Measurements from ENCODE around the gene MOXD1.
"Not testable (repeated sequence)": the region's sequence is repeated elsewhere in the genome, so short reads cannot be mapped to it uniquely, and the experiment has no call there.

MOXD1 gene

GRCh38 chr6:132361101-132361500, 40.2 kb downstream of the MOXD1 start:
- no peak overlapping the region for H3K4me3 ChIP-seq (replicated peaks; ENCODE audit: low read depth, low read length)
- TF ChIP-seq CTCF (IDR thresholded peaks at IDR 0.05; ENCODE audit: low read depth, low read length, missing control alignments), result no peak
- no peak for DNase-seq (ENCODE audit: extremely low read depth, low read depth)

GRCh38 chr6:132359886-132360285, 41.4 kb downstream of the MOXD1 start:
- no peak for TF ChIP-seq CTCF (IDR thresholded peaks at IDR 0.05; ENCODE audit: low read depth, low read length, missing control alignments)
- no peak for DNase-seq (ENCODE audit: extremely low read depth, low read depth)
- H3K4me3 ChIP-seq (replicated peaks; ENCODE audit: low read depth, low read length), result no peak overlapping the region

GRCh38 chr6:132357120-132357519, 44.2 kb downstream of the MOXD1 start:
- peak; percentile 19 for DNase-seq (ENCODE audit: extremely low read depth, low read depth)
- no peak for TF ChIP-seq CTCF (IDR thresholded peaks at IDR 0.05; ENCODE audit: low read depth, low read length, missing control alignments)
- no peak overlapping the region for H3K4me3 ChIP-seq (replicated peaks; ENCODE audit: low read depth, low read length)

GRCh38 chr6:132354517-132355167, 46.6 kb downstream of the MOXD1 start:
- H3K4me3 ChIP-seq (replicated peaks; ENCODE audit: low read depth, low read length), result no peak overlapping the region
- TF ChIP-seq CTCF (IDR thresholded peaks at IDR 0.05; ENCODE audit: low read depth, low read length, missing control alignments), result no peak
- DNase-seq (ENCODE audit: extremely low read depth, low read depth), result peak; percentile 16

GRCh38 chr6:132351986-132352385, 49.3 kb downstream of the MOXD1 start:
- not testable (repeated sequence) for H3K4me3 ChIP-seq (replicated peaks; ENCODE audit: low read depth, low read length); DNase-seq (ENCODE audit: extremely low read depth, low read depth)

- TF ChIP-seq CTCF (IDR thresholded peaks at IDR 0.05; ENCODE audit: low read depth, low read length, missing control alignments), result no peak
- no peak for DNase-seq (ENCODE audit: extremely low read depth, low read depth)
- H3K4me3 ChIP-seq (replicated peaks; ENCODE audit: low read depth, low read length), result no peak overlapping the region
These were observed 53.0 kb downstream of the MOXD1 start for GRCh38 chr6:132348231-132348630.

GRCh38 chr6:132344811-132345210, 56.5 kb downstream of the MOXD1 start:
- no peak for TF ChIP-seq CTCF (IDR thresholded peaks at IDR 0.05; ENCODE audit: low read depth, low read length, missing control alignments)
- DNase-seq (ENCODE audit: extremely low read depth, low read depth), result no peak
- no peak overlapping the region for H3K4me3 ChIP-seq (replicated peaks; ENCODE audit: low read depth, low read length)

Data from HFF-Myc (cell line).